ENCODE measurements around the gene OR5B2. TPM values are rescaled to one million over a fixed set of nuclear protein-coding genes. Genes with fewer than 3 reads are reported as not detected.

The OR5B2 gene
- total RNA-seq (0.09 TPM), polyA plus RNA-seq (0.02 TPM)
- long read RNA-seq, donor 1: 0 reads
- long read RNA-seq, donor 2: 0 reads
- long read RNA-seq, donor 3: 0 reads
- long read RNA-seq, donor 4: 0 reads
- long read RNA-seq, donor 5: 0 reads
- long read RNA-seq, donor 6: 0 reads
- long read RNA-seq, donor 7: 0 reads
- long read RNA-seq, donor 8: 0 reads
- long read RNA-seq, donor 9: 0 reads
- long read RNA-seq, donor 10: 0 reads

DNA sequence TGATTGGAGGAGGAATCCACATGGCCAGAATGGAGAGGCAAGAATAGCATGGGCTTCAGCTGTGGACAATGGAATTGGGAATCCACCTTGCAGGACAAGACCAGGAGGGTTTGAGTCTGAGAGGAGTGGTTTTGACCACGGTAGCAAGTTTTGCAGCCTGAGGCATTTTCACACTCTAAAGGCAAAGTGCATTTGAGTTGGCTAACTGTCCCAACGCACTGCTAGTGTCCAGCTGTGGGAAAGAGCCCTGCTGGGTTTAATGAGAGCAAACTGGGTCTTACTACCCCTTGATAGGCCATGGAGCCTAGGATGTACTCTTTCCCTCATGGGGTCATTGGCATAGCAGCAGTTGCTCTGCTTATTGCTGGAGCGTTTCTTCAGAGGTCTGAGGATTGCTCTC is at the start of gene OR5B2:
Gene OR5B2, minus strand, starts transcription at position 101 of the 400 bp plus-strand sequence. CDS start 4,860 bp downstream, outside the sequence.
- no peaks in the 10 kb centered on the region for H3K36me3 ChIP-seq (ENCODE audit: control insufficient read depth in 2 of 2, insufficient read depth in 2 of 2, low read length in 1 of 2)
- no peaks in the 10 kb centered on the region for H3K27me3 ChIP-seq (ENCODE audit: control insufficient read depth in 2 of 2, insufficient read depth in 1 of 2, low read length in 1 of 2)
- H3K4me3 ChIP-seq (ENCODE audit: low read length in 2 of 2): no peak within 1 kb of the TSS
- no peak for DNase-seq (ENCODE audit: low read depth in 6 of 9, low spot score in 9 of 9)
- no peaks in the 10 kb centered on the region for H3K4me1 ChIP-seq (ENCODE audit: control insufficient read depth in 2 of 2, insufficient read depth in 2 of 2, low read length in 2 of 2)
- H3K27ac ChIP-seq (ENCODE audit: low read depth in 1 of 2, low read length in 1 of 2): no peak within 1 kb of the TSS
- no peaks in the 10 kb centered on the region for H3K9me3 ChIP-seq (ENCODE audit: control insufficient read depth in 2 of 2, insufficient read depth in 1 of 2, low read length in 1 of 2)
- 81% methylated on average over 3 of the region's 3 CpGs for WGBS

GRCh38 chr11:58471892-58472291 is 44.0 kb upstream of the OR5B2 start:
- Histone ChIP-seq H3K36me3 (ENCODE audit: control insufficient read depth in 2 of 2, insufficient read depth in 2 of 2, low read length in 1 of 2) (no peaks in the 10 kb centered on the region), H3K9me3 (ENCODE audit: control insufficient read depth in 2 of 2, insufficient read depth in 1 of 2, low read length in 1 of 2) (peaks cover 0 to 3% of the 10 kb centered on the region in 2 donors), H3K4me1 (ENCODE audit: control insufficient read depth in 2 of 2, insufficient read depth in 2 of 2, low read length in 2 of 2) (no peaks in the 10 kb centered on the region), H3K27ac (ENCODE audit: low read depth in 1 of 2, low read length in 1 of 2) (no peak overlapping the region), H3K27me3 (ENCODE audit: control insufficient read depth in 2 of 2, insufficient read depth in 1 of 2, low read length in 1 of 2) (no peaks in the 10 kb centered on the region), H3K4me3 (ENCODE audit: low read length in 2 of 2) (no peak overlapping the region)
- DNase-seq (ENCODE audit: low read depth in 6 of 9, low spot score in 9 of 9): no peak

- Histone ChIP-seq H3K27ac (ENCODE audit: low read depth in 1 of 2, low read length in 1 of 2) (no peak overlapping the region), H3K4me3 (ENCODE audit: low read length in 2 of 2) (no peak overlapping the region), H3K36me3 (ENCODE audit: control insufficient read depth in 2 of 2, insufficient read depth in 2 of 2, low read length in 1 of 2) (no peaks in the 10 kb centered on the region), H3K27me3 (ENCODE audit: control insufficient read depth in 2 of 2, insufficient read depth in 1 of 2, low read length in 1 of 2) (no peaks in the 10 kb centered on the region), H3K9me3 (ENCODE audit: control insufficient read depth in 2 of 2, insufficient read depth in 1 of 2, low read length in 1 of 2) (peaks cover 0 to 3% of the 10 kb centered on the region in 2 donors), H3K4me1 (ENCODE audit: control insufficient read depth in 2 of 2, insufficient read depth in 2 of 2, low read length in 2 of 2) (no peaks in the 10 kb centered on the region)
- no peak for DNase-seq (ENCODE audit: low read depth in 6 of 9, low spot score in 9 of 9)
- 92% methylated on average over 1 of the region's 1 CpG for WGBS
These were observed 38.4 kb upstream of the OR5B2 start for GRCh38 chr11:58466293-58466692.

DNA sequence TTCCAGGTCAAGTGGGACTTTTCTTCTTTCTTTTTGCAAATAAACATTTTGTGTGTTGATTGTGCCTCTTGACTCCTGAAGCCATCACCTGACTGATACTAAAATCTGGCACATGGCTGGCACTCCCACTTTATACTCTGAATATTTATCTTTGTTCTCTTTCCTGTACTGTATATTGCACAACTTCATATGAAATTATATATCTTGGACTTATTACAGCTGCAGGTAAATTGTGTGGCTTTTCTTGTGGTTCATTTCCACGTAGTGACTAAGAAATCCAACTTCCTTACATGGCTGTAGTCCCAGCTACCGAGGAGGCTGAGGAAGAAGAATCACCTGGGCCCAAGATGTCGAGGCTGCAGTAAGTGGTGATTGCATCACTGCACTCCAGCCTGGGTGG is 37.8 kb upstream of the OR5B2 start:
- Histone ChIP-seq H3K9me3 (ENCODE audit: control insufficient read depth in 2 of 2, insufficient read depth in 1 of 2, low read length in 1 of 2) (no peaks in the 10 kb centered on the region), H3K4me1 (ENCODE audit: control insufficient read depth in 2 of 2, insufficient read depth in 2 of 2, low read length in 2 of 2) (no peaks in the 10 kb centered on the region), H3K4me3 (ENCODE audit: low read length in 2 of 2) (no peak overlapping the region), H3K27me3 (ENCODE audit: control insufficient read depth in 2 of 2, insufficient read depth in 1 of 2, low read length in 1 of 2) (no peaks in the 10 kb centered on the region), H3K27ac (ENCODE audit: low read depth in 1 of 2, low read length in 1 of 2) (no peak overlapping the region), H3K36me3 (ENCODE audit: control insufficient read depth in 2 of 2, insufficient read depth in 2 of 2, low read length in 1 of 2) (no peaks in the 10 kb centered on the region)
- DNase-seq (ENCODE audit: low read depth in 6 of 9, low spot score in 9 of 9): no peak
- 67% methylated on average over 3 of the region's 3 CpGs for WGBS

- H3K36me3 ChIP-seq (ENCODE audit: control insufficient read depth in 2 of 2, insufficient read depth in 2 of 2, low read length in 1 of 2): no peaks in the 10 kb centered on the region
- DNase-seq (ENCODE audit: low read depth in 6 of 9, low spot score in 9 of 9): no peak
- H3K27ac ChIP-seq (ENCODE audit: low read depth in 1 of 2, low read length in 1 of 2): no peak overlapping the region
- H3K9me3 ChIP-seq (ENCODE audit: control insufficient read depth in 2 of 2, insufficient read depth in 1 of 2, low read length in 1 of 2): no peaks in the 10 kb centered on the region
- 48% methylated on average over 3 of the region's 3 CpGs for WGBS
- H3K4me3 ChIP-seq (ENCODE audit: low read length in 2 of 2): no peak overlapping the region
- H3K27me3 ChIP-seq (ENCODE audit: control insufficient read depth in 2 of 2, insufficient read depth in 1 of 2, low read length in 1 of 2): no peaks in the 10 kb centered on the region
- no peaks in the 10 kb centered on the region for H3K4me1 ChIP-seq (ENCODE audit: control insufficient read depth in 2 of 2, insufficient read depth in 2 of 2, low read length in 2 of 2)
These were observed 23.7 kb upstream of the OR5B2 start for GRCh38 chr11:58451585-58451984.

DNA sequence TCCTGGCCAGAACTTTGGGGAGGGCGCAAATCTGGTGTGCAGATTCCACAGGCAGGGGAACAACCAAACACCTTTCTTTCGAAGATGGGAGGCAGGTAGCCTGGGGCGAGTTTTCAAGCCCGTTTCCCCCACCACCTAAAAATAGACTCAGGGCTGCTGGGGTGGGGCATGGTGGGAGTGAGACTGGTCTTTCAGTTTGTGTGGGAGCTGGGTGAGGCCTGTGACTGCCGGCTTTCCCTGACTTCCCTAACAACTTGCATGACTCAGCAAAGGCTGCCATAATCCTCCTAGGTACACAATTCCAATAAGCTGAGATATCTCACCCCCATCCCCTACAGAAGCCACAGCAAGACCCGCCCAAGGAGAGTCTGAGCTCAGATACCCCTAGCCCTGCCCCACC is 18.4 kb upstream of the OR5B2 start:
- peaks cover 0 to 8% of the 10 kb centered on the region in 2 donors for H3K9me3 ChIP-seq (ENCODE audit: control insufficient read depth in 2 of 2, insufficient read depth in 1 of 2, low read length in 1 of 2)
- 91% methylated on average over 6 of the region's 6 CpGs for WGBS
- DNase-seq (ENCODE audit: low read depth in 6 of 9, low spot score in 9 of 9): no peak
- no peaks in the 10 kb centered on the region for H3K36me3 ChIP-seq (ENCODE audit: control insufficient read depth in 2 of 2, insufficient read depth in 2 of 2, low read length in 1 of 2)
- H3K27ac ChIP-seq (ENCODE audit: low read depth in 1 of 2, low read length in 1 of 2): no peak overlapping the region
- no peak overlapping the region for H3K4me3 ChIP-seq (ENCODE audit: low read length in 2 of 2)
- H3K4me1 ChIP-seq (ENCODE audit: control insufficient read depth in 2 of 2, insufficient read depth in 2 of 2, low read length in 2 of 2): no peaks in the 10 kb centered on the region
- H3K27me3 ChIP-seq (ENCODE audit: control insufficient read depth in 2 of 2, insufficient read depth in 1 of 2, low read length in 1 of 2): no peaks in the 10 kb centered on the region

DNA sequence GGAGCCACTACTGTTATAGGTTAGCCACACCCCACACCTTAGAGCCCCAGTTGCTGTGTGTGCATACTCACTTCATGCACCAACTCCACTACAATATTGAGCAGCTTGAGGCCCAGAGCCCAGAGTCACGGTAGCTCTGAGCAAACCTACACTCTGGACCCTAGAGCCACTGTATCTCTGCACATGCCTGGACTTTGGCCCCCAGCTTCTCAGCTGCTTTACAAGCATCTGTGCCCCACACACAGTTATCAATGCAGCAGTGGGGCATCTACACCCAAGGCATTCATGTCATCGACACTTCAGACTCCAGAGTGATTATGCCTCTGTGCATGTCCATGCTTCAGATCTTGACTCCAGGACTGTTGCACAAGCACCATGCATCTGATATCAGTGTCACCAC is 16.4 kb upstream of the OR5B2 start:
- DNase-seq (ENCODE audit: low read depth in 6 of 9, low spot score in 9 of 9): no peak
- WGBS: 93% methylated on average over 2 of the region's 2 CpGs
- H3K9me3 ChIP-seq (ENCODE audit: control insufficient read depth in 2 of 2, insufficient read depth in 1 of 2, low read length in 1 of 2): peaks cover 0 to 8% of the 10 kb centered on the region in 2 donors
- no peak overlapping the region for H3K27ac ChIP-seq (ENCODE audit: low read depth in 1 of 2, low read length in 1 of 2)
- no peaks in the 10 kb centered on the region for H3K27me3 ChIP-seq (ENCODE audit: control insufficient read depth in 2 of 2, insufficient read depth in 1 of 2, low read length in 1 of 2)
- no peaks in the 10 kb centered on the region for H3K36me3 ChIP-seq (ENCODE audit: control insufficient read depth in 2 of 2, insufficient read depth in 2 of 2, low read length in 1 of 2)
- no peaks in the 10 kb centered on the region for H3K4me1 ChIP-seq (ENCODE audit: control insufficient read depth in 2 of 2, insufficient read depth in 2 of 2, low read length in 2 of 2)
- H3K4me3 ChIP-seq (ENCODE audit: low read length in 2 of 2): no peak overlapping the region

GRCh38 chr11:58442136-58442535 is 14.2 kb upstream of the OR5B2 start, which contains the start of gene OR5B12:
Gene OR5B12 (minus strand): TSS chr11:58442236. CDS start chr11:58440151, 2,085 bp downstream.
- no peaks in the 10 kb centered on the region for H3K4me1 ChIP-seq (ENCODE audit: control insufficient read depth in 2 of 2, insufficient read depth in 2 of 2, low read length in 2 of 2)
- WGBS: 96% methylated on average over 1 of the region's 1 CpG
- no peaks in the 10 kb centered on the region for H3K36me3 ChIP-seq (ENCODE audit: control insufficient read depth in 2 of 2, insufficient read depth in 2 of 2, low read length in 1 of 2)
- H3K9me3 ChIP-seq (ENCODE audit: control insufficient read depth in 2 of 2, insufficient read depth in 1 of 2, low read length in 1 of 2): peaks cover 0 to 8% of the 10 kb centered on the region in 2 donors
- no peaks in the 10 kb centered on the region for H3K27me3 ChIP-seq (ENCODE audit: control insufficient read depth in 2 of 2, insufficient read depth in 1 of 2, low read length in 1 of 2)
- DNase-seq (ENCODE audit: low read depth in 6 of 9, low spot score in 9 of 9): no peak
- no peak within 1 kb of the TSS for H3K4me3 ChIP-seq (ENCODE audit: low read length in 2 of 2)
- H3K27ac ChIP-seq (ENCODE audit: low read depth in 1 of 2, low read length in 1 of 2): no peak within 1 kb of the TSS

DNA sequence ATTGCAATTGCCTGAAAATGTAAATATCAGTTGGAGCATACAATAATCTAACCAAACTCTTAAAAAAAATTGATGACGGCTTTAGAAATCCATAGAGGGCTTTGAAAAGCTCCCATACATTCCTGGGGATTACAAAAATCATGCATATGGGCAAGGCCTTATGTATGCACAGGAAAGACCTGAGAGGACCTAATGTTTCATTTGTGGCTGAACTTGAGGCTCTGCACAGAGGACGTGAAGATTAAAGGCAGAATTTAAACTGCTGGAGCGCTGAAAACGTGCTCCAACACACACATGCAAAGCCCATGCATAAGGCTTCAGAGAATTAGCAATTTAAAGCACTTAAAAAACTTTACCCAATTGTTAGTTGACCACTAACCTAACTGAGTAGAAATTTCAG is 10.6 kb upstream of the OR5B2 start:
- Histone ChIP-seq H3K4me3 (ENCODE audit: low read length in 2 of 2) (no peak overlapping the region), H3K4me1 (ENCODE audit: control insufficient read depth in 2 of 2, insufficient read depth in 2 of 2, low read length in 2 of 2) (no peaks in the 10 kb centered on the region)
- WGBS: 57% methylated on average over 4 of the region's 4 CpGs

More for the DNA sequence above, 10.6 kb upstream of the OR5B2 start:
- DNase-seq (ENCODE audit: low read depth in 6 of 9, low spot score in 9 of 9): no peak
- Histone ChIP-seq H3K27ac (ENCODE audit: low read depth in 1 of 2, low read length in 1 of 2) (no peak overlapping the region), H3K9me3 (ENCODE audit: control insufficient read depth in 2 of 2, insufficient read depth in 1 of 2, low read length in 1 of 2) (no peaks in the 10 kb centered on the region), H3K36me3 (ENCODE audit: control insufficient read depth in 2 of 2, insufficient read depth in 2 of 2, low read length in 1 of 2) (no peaks in the 10 kb centered on the region), H3K27me3 (ENCODE audit: control insufficient read depth in 2 of 2, insufficient read depth in 1 of 2, low read length in 1 of 2) (no peaks in the 10 kb centered on the region)

All from thymus (tissue), 14 donors.